Kidney epithelial cell (primary cell): Measurements from ENCODE around the gene SLC15A3. TPM values are rescaled to one million over a fixed set of nuclear protein-coding genes. Genes with fewer than 3 reads are reported as not detected.
"Not testable (repeated sequence)": the region's sequence is repeated elsewhere in the genome, so short reads cannot be mapped to it uniquely, and the experiment has no call there.

Source experiments
- DNase-seq: peaks from one replicate; pipeline ENCODE4 v3.0.0-alpha.2; 2010; ENCODE audit warnings: low read depth
- H3K27me3 ChIP-seq: 2 replicates; pipeline ENCODE4 v1.6.0; 2011; ENCODE audit warnings: low read length; ENCODE audit not compliant: control insufficient read depth, insufficient read depth
- H3K36me3 ChIP-seq: 2 replicates; pipeline ENCODE4 v1.5.1; 2011; ENCODE audit warnings: low read length; ENCODE audit not compliant: control insufficient read depth, insufficient read depth
- H3K4me3 ChIP-seq: 2 replicates; pipeline ENCODE4 v1.5.1; 2011; ENCODE audit warnings: low read depth, mild to moderate bottlenecking, control low read depth, low read length
- CTCF ChIP-seq: IDR thresholded peaks from 2 replicates; pipeline ENCODE4 v1.5.1; 2011; ENCODE audit warnings: mild to moderate bottlenecking, moderate library complexity, low read length, control low read depth, inconsistent platforms; ENCODE audit not compliant: insufficient read depth, poor library complexity, severe bottlenecking
- total RNA-seq: library from RNA; depleted of rRNA; stranded (reverse); fragments of >200 nt; gene quantifications from 2 replicates; pipeline ENCODE4 v1.2.3, GENCODE V29; 2015

Gene SLC15A3
- total RNA-seq, 1 donor from 2014 or later = 2.4 TPM

GRCh38 chr11:60981515-60981914 is 29.5 kb upstream of the SLC15A3 start:
- Histone ChIP-seq H3K4me3 (no peak overlapping the region), H3K27me3 (peaks cover 2% of the 10 kb centered on the region), H3K36me3 (no peaks in the 10 kb centered on the region)
- no peak for TF ChIP-seq CTCF
- no peak for DNase-seq

DNA sequence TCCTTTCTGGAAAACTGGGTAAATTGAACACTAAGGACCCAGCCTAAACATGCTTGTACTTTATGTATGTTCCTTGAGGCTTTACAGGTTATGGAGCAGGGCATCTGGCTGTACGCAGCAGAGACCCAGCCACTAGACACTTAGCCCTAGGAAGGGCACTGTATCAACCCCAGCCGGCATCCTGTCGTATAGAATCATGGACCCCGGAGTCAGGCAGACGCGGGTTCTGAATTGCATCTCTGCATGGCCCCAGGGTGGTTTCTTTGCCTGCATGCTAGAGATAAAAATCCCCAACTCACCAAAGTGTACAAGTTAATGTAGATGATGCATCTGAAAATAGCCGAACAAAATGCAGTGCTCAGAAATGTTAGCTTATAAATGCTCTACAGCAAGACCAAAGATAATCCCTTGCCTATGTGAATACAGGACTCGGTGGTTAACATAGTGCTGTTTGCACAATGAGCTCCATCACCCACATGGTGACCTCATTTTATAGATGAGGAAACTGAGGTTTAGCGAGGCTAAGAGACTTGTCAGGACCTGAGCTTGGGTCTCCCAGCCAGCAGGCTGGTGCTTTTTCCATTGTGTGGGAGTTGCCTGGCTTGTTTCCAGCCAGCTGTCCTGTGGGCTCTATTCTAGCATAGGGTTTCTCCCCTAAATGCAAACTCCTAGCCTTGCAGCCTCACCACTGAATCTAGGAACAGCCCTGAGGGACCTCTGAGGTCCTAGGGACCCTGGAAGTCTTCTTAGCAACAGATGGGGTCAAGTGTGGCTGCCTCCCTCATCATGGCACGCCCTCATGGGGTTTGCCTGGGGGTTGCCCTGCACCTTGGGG is 26.8 kb upstream of the SLC15A3 start:
- no peak for TF ChIP-seq CTCF
- H3K27me3 ChIP-seq = no peaks in the 10 kb centered on the region
- H3K36me3 ChIP-seq = no peaks in the 10 kb centered on the region
- H3K4me3 ChIP-seq = no peak overlapping the region
- no peak for DNase-seq

- no peaks in the 10 kb centered on the region for H3K27me3 ChIP-seq
- H3K4me3 ChIP-seq = no peak overlapping the region
- H3K36me3 ChIP-seq = no peaks in the 10 kb centered on the region
- DNase-seq = no peak
- no peak for TF ChIP-seq CTCF
Observed at GRCh38 chr11:60977836-60978235, 25.9 kb upstream of the SLC15A3 start.

GRCh38 chr11:60977224-60977623 is 25.2 kb upstream of the SLC15A3 start:
- no peak for DNase-seq
- no peak for TF ChIP-seq CTCF
- no peaks in the 10 kb centered on the region for H3K27me3 ChIP-seq
- no peaks in the 10 kb centered on the region for H3K36me3 ChIP-seq
- no peak overlapping the region for H3K4me3 ChIP-seq

GRCh38 chr11:60974726-60975125 is 22.8 kb upstream of the SLC15A3 start:
- no peak for TF ChIP-seq CTCF
- DNase-seq = no peak
- Histone ChIP-seq H3K4me3 (no peak overlapping the region), H3K36me3 (no peaks in the 10 kb centered on the region), H3K27me3 (no peaks in the 10 kb centered on the region)

DNA sequence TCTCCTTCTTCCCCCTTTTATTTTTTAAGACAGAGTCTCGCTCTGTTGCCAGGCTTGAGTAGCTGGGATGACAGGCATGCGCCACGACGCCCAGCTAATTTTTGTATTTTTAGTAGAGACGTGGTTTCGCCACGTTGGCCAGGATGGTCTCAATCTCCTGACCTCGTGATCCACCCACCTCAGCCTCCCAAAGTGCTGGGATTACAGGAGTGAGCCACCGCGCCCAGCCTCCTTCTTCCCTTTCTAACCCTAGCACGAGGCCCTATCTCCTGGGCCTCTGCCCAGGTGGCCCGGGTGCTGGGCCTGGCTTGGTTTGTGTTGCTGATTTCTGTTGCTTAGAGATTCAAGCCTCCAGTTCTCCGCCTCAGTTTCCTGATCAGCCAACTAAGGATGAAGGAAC is 22.3 kb upstream of the SLC15A3 start:
- H3K36me3 ChIP-seq, DNase-seq, H3K27me3 ChIP-seq, H3K4me3 ChIP-seq: not testable (repeated sequence)
